ENCODE results near the gene G6PD.
"Not testable (repeated sequence)": the region's sequence is repeated elsewhere in the genome, so short reads cannot be mapped to it uniquely, and the experiment has no call there.

Gene G6PD

DNA sequence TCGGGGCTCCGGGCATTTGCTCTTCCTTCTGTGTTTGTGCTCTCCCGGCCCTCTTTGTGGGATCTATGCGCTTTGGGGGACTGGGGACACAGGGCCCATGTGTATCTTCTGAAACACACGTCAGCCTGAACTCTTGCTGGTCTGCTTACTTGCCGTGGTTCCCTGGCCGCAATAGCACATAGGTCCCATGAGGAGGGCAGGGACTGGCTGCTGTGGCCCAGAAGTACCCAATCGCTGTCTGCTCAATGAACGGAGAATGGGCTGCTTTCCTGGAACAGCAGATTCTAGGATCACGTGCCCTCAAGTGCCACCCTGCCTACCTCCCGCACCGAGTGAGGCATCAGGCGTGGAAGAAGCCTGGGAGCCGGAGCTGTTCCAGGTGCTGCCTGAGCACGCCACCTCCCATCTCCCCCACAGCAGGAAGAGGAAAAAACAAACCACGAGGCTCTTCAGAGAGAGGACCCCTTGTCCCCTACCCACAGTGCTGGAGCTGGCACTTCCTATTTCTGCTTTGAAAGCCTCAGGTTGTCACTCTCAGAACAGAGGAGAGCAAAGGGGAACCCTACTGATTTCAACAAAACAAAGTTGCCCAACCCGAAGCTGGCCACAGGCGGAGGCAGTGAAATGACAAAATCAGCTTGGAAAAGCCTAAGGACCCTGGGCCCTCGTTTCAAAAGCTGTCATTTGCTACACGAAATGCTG is 3.8 kb downstream of the G6PD start:
- no peak for DNase-seq (ENCODE audit: low read depth)
- no peak overlapping the region for H3K4me3 ChIP-seq (replicated peaks; ENCODE audit: low read depth, low read length)
- TF ChIP-seq, protein P1, sequence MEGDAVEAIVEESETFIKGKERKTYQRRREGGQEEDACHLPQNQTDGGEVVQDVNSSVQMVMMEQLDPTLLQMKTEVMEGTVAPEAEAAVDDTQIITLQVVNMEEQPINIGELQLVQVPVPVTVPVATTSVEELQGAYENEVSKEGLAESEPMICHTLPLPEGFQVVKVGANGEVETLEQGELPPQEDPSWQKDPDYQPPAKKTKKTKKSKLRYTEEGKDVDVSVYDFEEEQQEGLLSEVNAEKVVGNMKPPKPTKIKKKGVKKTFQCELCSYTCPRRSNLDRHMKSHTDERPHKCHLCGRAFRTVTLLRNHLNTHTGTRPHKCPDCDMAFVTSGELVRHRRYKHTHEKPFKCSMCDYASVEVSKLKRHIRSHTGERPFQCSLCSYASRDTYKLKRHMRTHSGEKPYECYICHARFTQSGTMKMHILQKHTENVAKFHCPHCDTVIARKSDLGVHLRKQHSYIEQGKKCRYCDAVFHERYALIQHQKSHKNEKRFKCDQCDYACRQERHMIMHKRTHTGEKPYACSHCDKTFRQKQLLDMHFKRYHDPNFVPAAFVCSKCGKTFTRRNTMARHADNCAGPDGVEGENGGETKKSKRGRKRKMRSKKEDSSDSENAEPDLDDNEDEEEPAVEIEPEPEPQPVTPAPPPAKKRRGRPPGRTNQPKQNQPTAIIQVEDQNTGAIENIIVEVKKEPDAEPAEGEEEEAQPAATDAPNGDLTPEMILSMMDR (IDR thresholded peaks at IDR 0.05; ENCODE audit: low read length, missing control alignments): no peak

DNA sequence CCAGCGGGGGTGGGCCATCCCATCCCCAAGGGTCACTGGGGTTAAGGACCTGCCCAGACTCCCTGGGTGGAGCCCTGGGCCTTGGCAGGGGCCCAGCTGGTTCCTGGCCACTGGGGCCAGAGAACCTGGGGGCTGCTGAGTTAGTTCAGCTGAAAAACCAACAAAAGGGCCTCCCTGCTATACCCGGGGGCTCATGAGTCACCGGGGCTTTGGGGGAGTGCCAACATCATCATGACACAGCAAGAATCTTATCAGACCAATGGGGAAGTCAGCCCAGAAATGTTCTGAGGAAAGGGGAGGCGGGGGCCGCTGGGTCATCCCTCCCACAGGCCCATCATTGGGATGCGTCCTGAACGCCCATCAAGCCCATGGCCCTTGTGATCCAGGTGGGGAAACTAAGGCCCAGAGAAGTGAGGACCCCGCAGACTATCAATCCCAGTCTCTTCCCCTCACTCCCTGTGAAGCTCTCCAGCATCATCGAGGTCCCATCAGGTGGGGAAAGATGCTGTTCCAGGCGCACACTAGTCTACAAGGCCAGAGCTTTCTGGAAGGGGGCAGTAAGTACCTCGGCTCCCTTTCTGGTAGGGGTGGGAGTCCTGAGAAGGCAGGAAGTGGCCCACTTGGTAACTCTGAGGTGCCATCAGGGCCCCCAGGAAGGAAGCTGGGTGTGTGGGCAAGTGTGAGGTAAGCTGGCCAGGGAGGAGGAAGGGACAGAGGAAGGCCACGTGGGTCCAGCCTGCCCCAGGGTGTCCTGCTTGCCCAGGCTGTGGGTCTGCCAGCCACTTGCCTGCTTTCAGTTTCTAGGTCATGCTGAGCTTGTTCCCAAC is 4.5 kb downstream of the G6PD start:
- TF ChIP-seq, protein P1 (IDR thresholded peaks at IDR 0.05; ENCODE audit: low read length, missing control alignments): no peak
- H3K4me3 ChIP-seq (replicated peaks; ENCODE audit: low read depth, low read length): no peak overlapping the region
- peak; percentile 95 for DNase-seq (ENCODE audit: low read depth)

DNA sequence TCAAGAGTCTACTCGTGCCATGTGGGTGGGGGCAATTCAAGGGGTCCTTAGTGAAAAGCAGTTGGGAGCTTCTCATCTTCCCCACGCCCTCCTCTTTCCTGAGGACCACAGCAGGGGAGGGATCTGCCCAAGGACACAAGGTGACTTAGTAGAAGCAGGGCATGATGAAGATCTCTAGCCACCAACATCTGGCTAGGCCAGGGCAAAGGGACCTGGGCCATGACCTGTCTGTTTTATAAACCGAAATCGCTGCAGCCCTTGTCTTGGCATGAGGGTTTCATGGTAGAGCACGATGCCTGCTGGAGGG is 5.1 kb downstream of the G6PD start:
- no peak for DNase-seq (ENCODE audit: low read depth)
- TF ChIP-seq, protein P1 (IDR thresholded peaks at IDR 0.05; ENCODE audit: low read length, missing control alignments): no peak
- no peak overlapping the region for H3K4me3 ChIP-seq (replicated peaks; ENCODE audit: low read depth, low read length)

DNA sequence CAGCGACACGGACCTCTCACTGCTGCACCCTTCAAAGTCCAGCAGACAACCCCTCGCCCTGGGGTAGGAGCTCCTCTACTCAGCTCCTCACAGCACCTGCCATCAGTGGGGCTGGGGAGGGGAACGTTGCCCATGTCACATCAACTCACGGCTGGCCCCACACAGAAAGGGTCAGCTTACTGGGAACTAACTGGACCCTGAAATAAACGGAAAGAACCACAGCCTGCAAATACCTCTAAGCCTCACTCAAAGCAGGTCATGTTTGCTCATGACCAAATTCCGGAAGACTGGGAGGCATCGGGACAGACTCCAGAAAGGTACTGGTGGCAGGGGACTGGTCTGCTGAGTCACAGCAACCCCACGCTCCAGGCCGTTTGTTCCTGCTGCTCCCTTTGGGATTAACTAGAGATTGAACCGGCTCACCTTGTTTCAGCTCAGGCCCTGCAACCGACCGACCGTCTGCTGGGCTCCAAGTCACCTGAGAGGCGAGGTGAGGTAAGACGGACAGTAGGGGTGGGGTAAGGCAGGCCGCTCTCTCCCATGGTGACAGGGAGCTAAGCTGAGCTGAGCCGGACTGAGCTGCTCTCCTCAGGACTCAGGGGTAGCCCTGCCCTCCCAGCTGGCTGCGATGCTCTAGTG is 5.6 kb downstream of the G6PD start:
- TF ChIP-seq, protein P1 (IDR thresholded peaks at IDR 0.05; ENCODE audit: low read length, missing control alignments): no peak
- no peak for DNase-seq (ENCODE audit: low read depth)
- H3K4me3 ChIP-seq (replicated peaks; ENCODE audit: low read depth, low read length): no peak overlapping the region

DNA sequence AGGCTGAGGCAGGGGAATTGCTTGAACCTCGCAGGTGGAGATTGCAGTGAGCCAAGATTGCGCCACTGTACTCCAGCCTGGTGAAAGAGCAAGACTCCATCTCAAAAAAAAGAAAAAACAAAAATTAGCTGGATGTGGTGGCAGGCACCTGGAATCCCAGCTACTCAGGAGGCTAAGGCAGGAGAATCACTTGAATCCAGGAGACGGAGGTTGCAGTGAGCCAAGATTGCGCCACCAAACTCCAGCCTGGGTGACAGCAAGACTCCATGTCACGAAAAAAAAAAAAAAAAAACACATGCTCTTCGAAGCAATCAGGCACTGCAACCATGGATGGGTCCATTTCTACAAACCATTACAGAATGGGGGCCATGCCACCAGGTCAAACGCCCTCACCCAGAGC is 6.3 kb downstream of the G6PD start:
- not testable (repeated sequence) for H3K4me3 ChIP-seq (replicated peaks; ENCODE audit: low read depth, low read length); DNase-seq (ENCODE audit: low read depth)

DNA sequence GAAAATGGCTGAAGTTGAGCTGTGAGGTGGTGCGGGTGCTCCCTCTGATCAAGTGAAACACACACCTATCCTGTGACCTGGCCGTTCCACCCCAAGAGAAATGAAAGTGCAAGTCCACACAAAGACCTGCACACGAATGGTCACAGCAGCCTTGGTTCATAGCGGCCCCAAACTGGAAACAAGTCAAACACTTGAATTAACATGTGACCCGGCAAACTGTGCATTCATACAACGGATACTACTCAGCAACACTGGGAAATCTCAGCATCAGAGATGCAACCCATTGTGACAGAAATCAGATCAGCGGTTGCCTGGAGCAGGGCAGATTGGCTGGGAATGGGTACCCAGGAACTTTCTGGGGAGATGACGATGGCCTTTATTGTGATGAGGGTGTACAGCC is 7.6 kb downstream of the G6PD start:
- TF ChIP-seq, protein P1 (IDR thresholded peaks at IDR 0.05; ENCODE audit: low read length, missing control alignments): no peak
- no peak overlapping the region for H3K4me3 ChIP-seq (replicated peaks; ENCODE audit: low read depth, low read length)
- no peak for DNase-seq (ENCODE audit: low read depth)

DNA sequence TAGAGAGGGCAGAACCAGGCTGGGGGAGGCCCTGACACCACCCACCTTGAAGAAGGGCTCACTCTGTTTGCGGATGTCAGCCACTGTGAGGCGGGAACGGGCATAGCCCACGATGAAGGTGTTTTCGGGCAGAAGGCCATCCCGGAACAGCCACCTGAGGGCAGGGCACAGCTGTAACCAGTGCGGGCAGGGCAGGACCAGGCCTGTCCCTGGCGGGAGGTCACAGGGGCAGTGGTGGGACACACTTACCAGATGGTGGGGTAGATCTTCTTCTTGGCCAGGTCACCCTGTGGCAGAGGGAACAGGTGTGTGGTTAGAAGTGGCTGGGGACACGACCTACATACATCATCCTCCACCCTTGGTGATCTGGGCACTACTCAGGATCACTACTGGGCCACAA is 10.8 kb downstream of the G6PD start:
- no peak overlapping the region for H3K4me3 ChIP-seq (replicated peaks; ENCODE audit: low read depth, low read length)
- TF ChIP-seq, protein P1 (IDR thresholded peaks at IDR 0.05; ENCODE audit: low read length, missing control alignments): no peak
- DNase-seq (ENCODE audit: low read depth): no peak

Data from fibroblast of pulmonary artery (primary cell).